NCI-H1436 treated with DMSO at 0.1 percent for 48 hours (cell line): ENCODE data around the gene ACSF3.

Experiments used
- DNase-seq: peaks from one replicate; lab custom pipeline; 2025; lab: John Stamatoyannopoulos, UW

The ACSF3 gene

DNA sequence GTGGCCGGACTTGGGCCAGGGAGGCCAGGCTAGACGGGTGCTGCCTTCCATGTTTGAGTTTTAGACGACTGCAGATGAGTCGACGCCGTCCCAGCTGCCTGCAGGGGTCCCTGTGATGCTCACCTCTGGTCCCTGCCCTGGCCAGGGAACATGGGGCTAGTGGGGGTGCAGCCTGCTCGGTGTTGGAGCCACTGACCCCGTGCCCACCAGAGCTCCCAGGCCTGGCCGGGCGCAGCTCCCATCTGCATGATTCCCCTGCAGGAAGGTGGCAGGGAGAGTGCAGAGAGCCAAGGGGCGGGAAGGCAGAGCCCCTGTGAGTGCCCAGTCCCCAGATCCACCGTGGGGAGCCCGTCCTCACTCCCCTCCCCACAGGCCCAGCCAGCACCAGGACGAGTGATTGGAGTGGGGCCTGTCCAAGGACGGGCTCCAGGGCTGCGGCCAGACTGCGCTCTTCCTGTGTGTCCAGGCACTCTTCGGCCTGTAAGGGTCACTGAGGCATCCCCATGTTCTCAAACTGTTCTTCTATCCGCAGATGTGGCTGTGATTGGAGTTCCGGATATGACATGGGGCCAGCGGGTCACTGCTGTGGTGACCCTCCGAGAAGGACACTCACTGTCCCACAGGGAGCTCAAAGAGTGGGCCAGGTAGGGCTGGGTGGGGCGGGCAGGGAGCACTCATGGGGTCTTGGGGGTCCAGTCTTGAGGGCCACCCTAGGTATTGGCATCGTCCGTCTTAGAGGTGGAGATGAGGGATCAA lies 51.9 kb downstream of the ACSF3 start:
- DNase-seq, result no peak

DNA sequence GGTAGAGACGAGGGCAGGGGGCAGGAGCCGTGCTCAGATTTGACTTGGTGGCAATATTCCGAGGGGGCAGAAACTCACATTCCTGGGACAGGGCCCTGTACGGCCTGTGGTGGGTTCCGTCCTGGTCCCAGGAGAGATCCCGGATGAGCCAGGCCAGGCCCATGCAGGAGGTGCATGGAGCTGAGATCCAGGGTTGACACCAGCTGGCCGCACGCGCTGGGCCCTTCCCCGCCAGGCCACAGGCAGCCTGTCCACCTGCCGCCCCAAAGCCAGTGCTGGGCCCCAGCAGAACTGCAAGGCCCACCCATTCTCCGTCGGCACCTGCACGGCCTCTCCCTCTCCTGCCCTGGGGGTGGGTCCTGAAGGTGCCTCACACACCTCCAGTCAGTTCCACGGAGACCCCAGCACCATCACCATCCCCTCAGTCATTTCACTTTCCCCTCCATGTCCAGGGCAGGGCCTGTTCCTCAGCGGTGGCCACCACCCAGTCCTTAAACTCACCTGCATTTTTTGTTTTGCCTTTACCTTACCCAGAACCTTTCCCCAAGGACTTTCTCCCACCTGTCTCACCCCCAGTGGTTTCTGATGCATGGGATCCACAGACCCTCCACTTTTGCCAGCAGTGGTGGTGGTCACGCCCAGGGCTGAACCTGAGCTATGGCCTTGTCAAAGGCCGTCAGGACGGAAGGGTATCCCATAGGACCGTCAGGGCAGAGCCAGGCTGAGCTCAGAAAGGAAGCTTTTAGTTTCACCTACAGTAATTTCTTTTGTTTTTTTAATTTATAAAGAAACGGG lies 52.8 kb downstream of the ACSF3 start:
- no peak for DNase-seq

DNA sequence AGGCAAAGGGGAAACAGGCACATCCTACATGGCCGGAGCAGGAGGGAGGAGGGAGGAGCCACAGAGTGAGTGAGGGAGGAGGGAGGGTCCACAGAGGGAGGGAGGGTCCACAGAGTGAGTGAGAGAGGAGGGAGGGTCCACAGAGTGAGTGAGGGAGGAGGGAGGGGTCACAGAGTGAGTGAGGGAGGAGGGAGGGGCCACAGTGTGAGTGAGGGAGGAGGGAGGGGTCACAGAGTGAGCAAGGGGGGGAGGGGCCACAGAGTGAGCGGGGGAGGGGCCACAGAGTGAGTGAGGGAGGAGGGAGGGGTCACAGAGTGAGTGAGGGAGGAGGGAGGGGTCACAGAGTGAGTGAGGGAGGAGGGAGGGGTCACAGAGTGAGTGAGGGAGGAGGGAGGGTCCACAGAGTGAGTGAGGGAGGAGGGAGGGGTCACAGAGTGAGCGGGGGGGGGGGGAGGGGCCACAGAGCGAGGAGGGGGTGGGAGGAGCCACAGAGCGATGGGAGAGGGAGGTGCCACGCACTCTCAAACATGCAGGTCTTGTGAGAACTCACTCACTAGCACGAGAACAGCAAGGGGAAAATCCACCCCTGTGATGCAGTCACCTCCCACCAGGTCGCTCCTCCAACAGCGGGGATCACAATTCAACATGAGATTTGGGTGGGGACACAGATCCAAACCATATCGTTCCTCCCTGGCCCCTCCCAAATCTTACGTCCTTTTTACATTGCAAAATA lies 53.6 kb downstream of the ACSF3 start:
- no peak for DNase-seq

DNA sequence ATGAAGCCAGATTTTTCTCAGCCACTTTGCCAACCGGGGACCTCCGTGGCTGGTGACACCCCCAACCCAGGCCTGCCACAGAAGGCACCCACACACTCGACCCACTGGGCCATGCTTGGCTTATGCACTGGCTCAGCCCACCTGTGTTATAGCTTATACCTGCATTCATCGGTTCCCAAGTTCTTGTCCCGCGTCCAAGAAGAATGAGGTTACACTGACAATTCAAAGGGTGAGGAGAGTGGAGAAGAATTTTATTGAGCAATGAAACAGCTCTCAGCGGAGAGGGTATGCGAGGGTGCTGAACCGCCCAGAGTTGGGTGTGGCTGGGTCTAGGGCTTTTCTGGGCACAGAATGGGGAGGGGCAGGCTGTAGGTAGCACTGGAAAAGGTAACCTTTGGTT lies 55.7 kb downstream of the ACSF3 start:
- DNase-seq, result no peak

DNA sequence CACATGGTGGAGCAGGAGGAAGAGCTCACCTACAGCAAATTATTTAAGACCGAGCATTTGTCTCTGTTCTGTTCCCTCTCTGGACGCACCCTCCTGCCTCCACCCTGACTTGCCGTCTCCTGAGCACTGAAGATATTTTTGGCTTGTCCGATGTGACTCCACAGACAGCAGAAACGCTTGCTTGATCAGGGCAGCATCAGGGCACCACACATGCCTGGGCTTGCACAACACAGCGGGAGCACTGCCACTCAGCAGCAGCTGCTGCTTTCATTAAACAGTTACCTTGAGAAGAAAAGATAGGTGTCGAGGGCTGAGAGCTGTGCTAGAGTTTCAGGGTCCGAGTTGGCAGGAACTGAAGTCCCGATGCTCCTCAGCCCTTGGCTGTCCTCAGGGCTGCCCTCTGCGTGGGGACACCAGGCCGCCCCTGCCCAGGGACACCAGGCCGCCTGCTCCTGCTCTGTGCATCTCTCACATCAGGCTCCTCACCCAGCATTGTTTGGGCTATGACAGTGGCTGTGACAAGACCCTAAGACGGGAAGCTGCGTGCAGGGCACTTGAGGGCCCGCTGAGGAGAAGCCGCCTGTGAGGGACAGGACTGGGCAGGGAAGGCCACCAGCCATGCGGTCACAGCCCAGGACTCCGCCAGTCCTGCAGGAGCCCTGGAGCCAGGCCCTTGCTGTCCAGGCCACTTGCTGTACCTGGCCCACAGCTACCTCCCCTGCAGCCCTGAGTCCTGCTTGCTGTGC lies 56.6 kb downstream of the ACSF3 start:
- no peak for DNase-seq

DNA sequence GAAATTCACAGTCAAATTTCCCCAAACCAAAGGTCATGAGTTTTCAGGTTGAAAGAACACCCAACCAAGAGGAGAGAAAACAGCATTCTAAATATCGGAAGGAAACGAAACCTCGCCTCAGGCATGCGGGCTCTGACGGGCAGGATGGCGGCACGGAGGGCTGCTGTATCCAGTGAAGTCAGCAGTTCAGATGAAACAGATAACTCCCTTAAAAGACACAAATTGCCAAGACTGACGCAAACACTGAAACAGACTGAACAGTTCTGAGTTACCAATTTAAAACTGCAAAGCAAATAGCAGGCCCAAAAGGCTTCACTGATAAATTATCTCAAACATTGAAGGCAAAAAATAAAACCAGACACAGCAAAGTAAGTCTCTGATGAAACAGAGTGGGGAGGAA lies 57.3 kb downstream of the ACSF3 start:
- DNase-seq, result no peak

DNA sequence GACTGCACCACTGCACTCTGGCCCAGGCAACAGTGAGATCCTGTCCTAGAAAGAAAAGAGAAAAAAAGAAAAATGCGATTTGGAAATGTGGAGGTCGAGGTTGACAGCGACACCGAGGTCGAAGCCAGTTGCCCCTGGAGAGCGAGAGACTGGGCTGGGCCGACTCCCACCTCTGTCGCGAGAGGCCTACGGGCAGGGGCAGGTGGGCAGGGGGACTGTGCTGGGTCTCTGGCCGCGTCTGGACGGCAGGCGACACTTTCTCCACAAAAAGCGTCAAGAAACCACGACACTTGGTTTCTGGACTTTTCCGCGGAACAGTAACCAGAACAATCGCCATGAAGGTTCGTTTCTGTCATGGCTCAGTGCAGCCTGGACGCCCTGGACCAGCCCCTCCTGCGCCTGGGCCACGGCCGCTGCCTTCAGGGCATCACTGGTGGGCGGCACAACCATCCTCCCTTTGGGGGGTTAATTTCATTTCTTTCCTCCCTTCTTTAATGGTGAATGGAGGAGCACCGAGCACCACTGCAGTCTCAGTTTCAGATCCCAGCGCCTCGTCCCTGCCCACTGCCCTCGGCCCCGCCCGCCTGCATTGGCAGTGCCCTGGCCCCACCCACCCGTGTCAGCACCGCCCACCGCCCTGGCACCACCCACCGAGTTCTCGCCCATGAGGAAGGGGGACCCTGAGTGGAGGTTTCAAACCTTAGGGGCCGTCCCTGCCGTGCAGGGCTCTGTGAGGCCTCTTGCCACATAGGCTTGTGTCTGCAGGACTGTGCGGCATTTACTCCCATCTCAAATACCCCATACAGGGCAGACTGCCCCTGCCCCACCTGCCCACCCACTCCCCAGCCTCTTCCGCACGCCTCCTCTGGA lies 59.4 kb downstream of the ACSF3 start:
- DNase-seq, result no peak

DNA sequence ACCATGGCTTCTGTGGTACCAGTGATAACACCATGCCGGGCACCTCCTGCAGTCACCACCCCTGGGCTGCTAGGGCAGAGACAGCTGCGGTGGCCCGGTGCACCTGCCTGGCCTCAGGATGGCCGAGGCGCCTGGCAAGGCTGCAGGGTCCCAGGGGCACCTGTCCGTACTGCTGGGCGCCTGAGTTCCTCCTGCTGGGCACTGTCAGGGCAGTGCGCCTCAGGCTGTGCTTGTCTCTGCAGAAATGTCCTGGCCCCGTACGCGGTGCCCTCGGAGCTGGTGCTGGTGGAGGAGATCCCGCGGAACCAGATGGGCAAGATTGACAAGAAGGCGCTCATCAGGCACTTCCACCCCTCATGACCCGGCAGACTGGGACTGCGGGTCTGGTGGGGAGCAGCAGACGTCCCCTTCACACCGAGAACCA lies 60.2 kb downstream of the ACSF3 start:
- no peak for DNase-seq

DNA sequence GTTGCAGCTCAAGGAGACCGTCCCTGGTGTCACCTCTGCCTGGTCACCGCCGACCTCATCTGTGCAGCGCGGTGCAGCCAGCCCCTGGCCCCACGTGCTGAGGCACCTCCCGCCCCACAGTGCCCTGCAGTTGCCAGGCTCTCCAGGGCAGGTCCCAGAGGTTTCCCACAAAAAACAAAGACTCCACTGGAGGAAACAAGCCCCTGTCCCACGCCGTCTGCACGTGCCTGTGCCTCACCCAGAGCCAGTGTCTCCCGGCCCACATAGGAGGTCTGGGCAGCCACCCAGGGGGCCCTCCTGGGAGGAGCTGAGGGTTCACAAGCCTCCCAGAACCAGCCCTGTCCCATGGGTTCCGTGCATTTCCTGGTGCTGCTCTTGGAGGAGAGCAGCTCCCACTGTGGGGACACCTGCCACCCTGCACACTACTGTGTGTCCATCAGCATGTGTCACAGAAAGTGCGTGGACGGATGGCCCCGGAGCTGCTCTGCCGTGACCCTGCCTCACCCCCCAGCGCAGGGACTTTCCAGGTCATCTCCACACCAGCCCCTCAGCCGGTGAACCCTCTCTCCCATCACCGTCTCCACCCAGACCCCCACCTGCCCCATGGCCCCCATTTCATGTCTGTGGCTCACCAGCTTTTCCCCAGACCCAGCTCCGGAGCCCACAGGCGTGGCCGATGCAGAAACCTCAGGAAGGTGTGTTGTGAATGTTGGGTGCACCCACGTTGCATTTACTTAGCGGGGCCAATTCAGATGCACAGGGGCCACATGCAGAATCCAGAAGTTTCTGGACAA lies 60.9 kb downstream of the ACSF3 start:
- no peak for DNase-seq

DNA sequence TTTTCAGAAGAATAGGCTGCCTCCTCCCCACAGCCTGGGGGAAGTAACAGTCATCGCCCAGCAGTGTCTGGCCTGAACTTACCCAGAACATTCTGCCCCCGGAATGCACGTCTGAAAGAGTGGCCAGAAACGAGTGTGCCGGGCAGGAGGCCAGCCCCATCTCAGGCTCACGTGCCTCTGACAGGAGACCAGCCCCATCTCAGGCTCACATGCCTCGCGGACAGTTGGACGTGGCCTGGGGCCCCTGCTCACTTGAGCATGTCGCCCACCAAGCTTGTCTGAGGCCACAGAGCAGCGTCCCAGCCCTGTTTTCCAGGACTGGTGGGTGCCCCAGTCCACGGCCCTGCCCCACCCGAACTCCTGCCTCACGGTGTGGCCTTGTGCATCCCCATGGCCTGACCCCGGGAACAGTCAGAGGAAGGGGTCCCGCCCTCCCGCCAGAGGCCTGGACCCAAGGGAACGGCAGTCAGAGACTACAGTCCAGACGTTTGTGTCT lies 61.6 kb downstream of the ACSF3 start:
- DNase-seq, result no peak

DNA sequence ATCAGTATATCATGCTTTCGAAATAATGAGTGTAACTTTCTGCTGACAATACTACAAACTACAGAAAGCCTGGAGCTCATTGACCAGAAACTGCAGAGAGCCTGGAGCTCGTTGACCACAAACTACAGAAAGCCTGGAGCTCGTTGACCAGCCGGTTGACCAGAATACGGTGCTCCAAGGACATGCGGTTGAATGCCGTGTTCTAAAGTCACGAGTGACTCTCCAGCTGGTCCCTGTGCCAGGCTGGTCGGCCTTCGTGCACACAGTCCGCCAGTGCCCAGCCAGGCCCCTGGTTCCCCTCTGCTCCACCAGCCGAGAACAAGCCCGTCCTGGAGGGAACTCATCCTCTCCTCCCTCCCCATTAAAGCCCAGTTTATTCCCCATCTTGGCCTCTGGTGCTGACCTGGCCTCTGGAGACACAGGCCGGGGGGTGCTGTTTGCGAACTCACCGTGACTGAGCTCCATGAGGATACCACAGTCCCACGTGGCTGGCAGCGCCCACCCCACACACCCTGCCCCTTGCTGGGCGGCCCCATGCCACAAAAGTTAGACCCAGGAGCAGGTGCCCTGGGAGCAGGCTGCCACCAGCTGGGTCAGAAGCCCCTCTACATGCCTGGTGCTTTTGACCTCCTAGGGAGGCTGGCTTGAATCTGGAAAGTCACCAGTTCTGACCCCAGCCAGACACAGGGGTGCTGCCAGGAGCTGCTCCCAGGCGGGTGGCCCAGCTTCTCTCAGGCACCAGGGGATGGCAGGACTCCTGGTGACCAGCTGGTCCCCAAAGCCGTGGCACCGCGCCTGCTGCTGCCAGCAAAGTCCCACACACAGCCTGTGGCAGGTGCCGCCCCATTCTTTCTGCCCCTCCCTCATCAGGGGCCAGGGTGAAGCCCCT lies 62.4 kb downstream of the ACSF3 start:
- DNase-seq, result no peak

DNA sequence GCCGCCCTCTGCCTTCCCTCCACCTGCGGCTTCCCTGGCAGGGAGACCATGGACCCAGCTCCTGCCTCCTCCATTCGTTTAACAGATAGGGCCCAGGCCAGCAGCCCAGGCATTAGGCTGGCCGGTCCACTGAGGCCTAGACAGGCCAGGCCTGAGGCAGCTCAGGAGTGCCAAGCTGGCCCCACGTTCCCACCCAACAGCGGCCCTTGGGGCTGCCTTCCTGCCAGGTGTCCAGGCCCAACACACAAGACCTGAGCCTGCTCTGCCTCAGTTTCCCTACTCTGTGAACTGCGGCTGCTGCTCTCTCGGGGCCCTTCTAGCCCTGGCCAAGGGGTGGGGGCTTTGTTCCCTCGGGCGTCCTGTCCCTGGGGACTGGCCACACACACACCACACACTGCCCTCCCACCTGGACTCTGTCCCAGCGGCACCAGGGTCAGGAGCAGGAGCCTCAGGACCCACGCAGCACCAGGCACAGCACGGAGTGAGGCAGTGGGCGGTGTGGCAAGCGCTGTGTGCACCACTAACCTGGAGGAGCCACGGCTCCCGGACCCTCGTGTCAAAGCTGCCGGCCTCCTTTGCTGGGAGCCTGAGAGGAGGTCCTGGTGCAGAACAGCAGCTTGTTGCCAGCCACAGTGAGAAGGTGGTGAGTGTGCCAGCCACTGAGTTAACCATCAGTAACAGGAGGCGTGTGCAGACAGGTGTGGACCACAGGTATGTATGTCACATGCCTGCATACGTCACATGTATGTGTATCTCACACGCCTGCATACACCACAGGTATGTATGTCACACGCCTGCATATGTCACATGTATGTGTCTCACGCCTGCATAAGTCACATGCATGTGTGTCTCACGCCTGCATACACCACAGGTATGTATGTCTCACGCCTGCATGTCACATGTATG lies 63.3 kb downstream of the ACSF3 start:
- DNase-seq, result no peak

DNA sequence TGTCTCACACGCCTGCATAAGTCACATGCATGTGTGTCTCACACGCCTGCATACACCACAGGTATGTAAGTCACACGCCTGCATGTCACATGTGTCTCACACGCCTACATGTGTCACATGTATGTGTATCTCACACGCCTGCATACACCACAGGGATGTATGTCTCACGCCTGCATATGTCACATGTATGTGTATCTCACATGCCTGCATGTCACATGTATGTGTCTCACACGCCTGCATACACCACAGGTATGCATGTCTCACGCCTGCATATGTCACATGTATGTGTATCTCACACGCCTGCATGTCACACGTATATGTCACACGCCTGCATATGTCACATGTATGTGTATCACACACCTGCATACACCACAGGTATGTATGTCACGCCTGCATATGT lies 64.1 kb downstream of the ACSF3 start:
- no peak for DNase-seq

DNA sequence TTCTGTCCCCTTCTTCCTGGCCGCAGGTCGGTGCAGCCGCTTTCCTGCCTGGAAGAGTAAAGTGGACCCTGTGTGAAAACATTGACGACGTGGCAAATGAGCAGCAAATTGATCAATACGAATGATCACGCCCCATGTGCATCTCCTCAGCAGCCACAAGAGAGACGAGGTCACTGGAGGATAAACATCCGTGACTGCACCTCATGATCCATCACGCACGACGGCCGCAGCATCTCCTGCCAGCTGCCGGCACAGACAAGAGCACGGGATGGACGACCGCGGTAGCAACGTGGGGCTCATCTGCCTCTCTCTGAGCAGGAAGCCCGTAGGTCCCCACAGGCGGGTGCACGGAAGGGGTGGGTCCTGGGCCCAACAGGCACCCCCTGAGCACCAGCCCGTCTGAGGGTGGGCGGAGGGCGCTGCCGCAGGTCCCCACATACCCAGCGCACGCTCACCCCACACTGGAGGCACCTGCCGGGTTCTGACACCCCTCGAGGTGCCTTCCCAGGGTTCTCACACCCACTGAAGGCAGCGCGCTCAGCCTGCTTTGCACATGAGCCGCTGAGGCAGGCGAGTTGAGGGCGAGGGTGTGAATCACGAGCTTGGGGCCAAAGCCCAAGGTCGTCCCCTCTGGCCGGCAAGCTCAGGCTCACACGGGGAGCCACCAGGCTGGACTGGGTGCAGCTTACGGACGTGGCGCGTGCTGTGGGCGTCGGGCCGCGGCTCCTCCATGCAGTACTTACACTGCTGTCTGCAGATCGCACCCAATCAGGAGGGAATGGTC lies 65.6 kb downstream of the ACSF3 start:
- no peak for DNase-seq

DNA sequence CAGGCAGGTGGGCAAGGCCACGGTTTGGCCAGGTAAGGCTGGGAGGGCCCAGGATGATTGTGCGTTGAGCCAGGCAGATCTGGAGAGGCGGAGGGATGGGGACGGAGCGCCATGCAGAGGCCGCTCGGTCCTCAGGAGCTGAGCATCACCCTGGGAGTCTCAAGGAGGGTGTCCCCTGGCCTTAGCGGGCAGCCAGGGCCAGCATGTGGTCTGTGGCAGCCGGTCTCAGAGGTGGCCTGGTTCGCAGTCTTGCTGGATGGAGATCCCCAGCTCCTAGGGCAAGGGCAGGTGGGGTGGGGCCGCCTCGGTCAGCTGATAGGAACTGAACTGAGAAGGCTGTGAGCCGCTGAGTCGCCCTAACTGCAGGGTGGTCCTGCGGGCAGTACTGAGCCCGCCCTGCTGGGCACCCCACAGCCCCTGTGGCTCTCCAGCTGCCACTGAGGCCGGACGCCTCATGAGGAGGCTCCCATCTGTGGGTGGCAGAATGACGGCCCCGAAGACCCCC lies 66.2 kb downstream of the ACSF3 start:
- DNase-seq, result no peak

DNA sequence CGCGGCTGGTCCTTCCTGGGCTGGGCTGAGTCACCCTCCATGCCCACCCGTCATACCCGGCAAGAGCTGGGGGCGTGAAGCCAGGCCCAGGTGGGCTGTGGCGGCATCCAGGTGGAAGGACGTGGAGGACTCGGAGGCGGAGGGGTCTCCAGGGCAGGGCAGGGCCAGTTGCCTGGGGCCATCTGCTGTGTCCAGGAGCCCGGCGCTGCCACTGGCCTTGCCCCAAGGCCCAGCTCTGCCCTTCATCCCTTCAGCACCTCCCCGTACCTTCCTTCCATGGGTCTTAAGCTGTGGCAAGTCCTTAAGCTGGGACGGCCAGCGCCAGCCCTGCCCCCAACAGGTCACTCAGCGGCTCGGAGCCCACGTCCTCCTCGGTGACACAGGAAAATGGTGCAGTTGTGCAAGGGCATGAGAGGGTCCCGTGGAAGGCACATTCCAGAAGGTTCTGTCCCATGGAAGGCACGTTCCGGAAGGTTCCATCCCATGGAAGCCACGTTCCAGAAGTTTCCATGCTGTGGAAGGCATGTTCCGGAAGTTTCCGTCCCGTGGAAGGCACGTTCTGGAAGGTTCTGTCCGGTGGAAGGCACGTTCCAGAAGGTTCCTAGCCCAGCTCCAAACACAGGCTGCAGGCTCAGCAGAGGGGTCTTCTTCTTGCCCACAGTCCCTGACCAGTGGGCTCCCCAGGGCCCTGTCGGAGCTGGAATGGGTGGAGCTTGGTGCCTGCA lies 67.5 kb downstream of the ACSF3 start:
- no peak for DNase-seq
